ENCODE results near the gene TERT.

DNA sequence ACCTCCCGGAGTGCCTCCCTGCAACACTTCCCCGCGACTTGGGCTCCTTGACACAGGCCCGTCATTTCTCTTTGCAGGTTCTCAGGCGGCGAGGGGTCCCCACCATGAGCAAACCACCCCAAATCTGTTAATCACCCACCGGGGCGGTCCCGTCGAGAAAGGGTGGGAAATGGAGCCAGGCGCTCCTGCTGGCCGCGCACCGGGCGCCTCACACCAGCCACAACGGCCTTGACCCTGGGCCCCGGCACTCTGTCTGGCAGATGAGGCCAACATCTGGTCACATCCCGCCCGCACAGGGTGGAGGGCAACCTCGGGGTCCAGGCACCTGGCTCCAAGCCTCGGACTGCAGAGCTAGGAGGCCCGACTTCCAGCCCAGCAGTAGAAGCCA, 776 bp upstream of the TERT start:
- TF ChIP-seq POLR2A (IDR thresholded peaks at IDR 0.05; ENCODE audit: low read depth, low read length) (no peak), SPI1 (IDR thresholded peaks at IDR 0.05; ENCODE audit: low read depth, low read length) (no peak), POLR2AphosphoS5 (IDR thresholded peaks at IDR 0.05; ENCODE audit: low read depth, low read length) (no peak), TAF1 (IDR thresholded peaks at IDR 0.05; ENCODE audit: low read depth, low read length) (no peak), POU2F2 (IDR thresholded peaks at IDR 0.05; ENCODE audit: low read depth, low read length) (no peak)
